HG03280 (cell line): ENCODE measurements around the gene UMOD.
"Not testable (repeated sequence)": the region's sequence is repeated elsewhere in the genome, so short reads cannot be mapped to it uniquely, and the experiment has no call there.

Experiments used
- ATAC-seq: cut with Tn5 transposase; IDR thresholded peaks from one replicate; pipeline ENCODE4 v1.9.1; 2021; ENCODE audit warnings: mild to moderate bottlenecking, moderate library complexity; ENCODE audit not compliant: unreplicated experiment

The UMOD gene

GRCh38 chr16:20322696-20323095, 29.8 kb downstream of the UMOD start:
- no peak for ATAC-seq

DNA sequence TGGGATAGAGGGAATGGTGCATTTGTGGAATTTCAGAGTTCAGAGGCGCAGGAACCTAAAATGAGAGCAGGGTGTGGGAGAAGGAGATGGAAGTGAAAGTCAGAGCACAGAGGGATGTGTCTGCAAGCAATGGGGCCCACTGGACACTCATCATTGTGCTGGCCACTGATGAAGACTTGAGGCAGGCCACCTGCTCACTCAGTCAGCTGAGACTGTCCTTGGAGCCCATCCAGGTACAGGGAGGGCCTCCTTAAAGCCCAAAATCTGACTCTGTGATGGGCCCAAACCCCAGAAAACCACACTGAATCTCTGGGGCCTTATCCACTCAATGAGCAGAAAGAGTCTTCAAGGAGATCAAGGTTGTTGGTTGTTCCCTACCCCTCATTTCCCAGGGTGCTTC, 30.8 kb downstream of the UMOD start:
- ATAC-seq: no peak

DNA sequence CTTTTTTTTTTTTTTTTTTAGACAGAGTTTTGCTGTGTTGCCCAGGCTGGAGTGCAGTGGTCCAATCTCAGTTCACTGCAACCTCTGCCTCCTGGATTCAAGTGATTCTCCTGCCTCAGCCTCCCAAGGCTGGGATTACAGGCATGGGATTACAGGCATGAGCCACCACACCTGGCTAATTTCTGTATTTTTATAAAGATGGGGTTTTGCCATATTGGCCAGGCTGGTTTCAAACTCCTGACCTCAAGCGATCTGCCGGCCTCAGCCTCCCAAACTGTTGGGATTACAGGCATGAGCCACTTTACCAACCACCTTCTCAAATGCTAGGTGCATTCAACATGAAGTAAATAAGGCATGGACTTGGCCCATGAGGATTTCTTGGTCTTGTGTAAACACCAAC, 31.5 kb downstream of the UMOD start:
- not testable (repeated sequence) for ATAC-seq

- no peak for ATAC-seq
These were observed 31.9 kb downstream of the UMOD start for GRCh38 chr16:20320592-20320991.

- ATAC-seq: no peak
These were observed 32.3 kb downstream of the UMOD start for GRCh38 chr16:20320178-20320577.

GRCh38 chr16:20319406-20319805, 33.1 kb downstream of the UMOD start:
- no peak for ATAC-seq

- ATAC-seq: no peak
These were observed 34.1 kb downstream of the UMOD start for GRCh38 chr16:20318437-20318836.

DNA sequence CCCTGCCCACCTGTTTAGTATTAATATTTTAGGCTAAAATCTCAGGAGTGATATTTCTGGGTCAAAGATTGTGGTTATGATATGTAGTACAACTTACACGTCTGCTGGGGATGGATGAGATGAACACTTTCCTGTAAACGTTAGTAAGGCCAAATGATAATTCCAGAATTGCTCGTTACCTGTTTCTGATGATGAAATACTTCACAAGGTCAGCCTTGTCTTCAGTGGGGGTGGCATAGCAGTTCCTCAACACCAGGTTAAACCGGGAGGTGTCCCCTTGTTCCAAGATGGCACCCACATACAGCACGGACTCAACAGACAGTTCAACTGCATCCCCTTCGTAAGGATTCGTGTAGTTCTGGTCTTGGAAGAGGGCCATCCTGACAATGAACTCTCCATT, 34.5 kb downstream of the UMOD start:
- no peak for ATAC-seq

DNA sequence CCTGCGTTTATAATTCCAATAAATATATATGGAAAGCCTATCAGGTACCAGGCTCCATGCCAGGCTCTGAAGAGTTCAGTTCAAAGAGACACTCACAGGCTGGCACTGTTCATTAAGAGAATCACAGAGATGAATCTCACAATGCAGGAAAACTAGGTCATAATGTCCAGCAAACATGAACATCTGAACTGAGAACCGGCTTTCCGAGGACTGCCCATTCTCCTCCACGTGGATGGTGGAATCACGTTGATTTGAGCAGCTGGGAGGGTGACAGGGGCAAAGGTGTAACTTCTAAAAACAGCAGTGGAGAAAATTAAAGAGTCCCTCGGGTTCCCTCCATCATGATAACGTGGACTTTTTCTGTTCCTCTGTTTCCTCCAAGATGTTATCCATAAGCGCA, 35.4 kb downstream of the UMOD start:
- no peak for ATAC-seq

DNA sequence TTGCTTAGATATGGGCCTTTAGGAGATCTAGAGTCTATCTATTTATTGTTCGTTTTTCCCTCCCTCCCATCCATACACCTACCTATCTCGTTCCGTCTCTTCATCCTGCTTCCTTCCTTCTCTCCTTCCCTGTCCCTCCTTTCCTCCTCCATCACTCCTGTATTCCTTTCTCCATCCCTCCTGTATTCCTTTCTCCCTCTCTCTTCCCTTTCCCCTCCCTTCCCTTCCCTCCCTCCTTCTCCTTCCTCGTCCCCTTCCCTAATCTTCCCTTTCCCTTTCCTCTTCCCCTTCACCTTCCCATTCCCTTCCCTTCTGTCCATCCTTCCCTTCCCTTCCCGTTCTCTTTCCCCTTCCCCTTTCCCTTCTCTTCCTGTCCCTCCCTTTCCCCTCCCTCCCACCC, 35.8 kb downstream of the UMOD start:
- no peak for ATAC-seq

- ATAC-seq: no peak
These were observed 36.8 kb downstream of the UMOD start for GRCh38 chr16:20315764-20316163.

GRCh38 chr16:20314575-20314974, 37.9 kb downstream of the UMOD start:
- ATAC-seq: no peak

- no peak for ATAC-seq
These were observed 38.8 kb downstream of the UMOD start for GRCh38 chr16:20313741-20314140.

GRCh38 chr16:20312536-20313095, 39.9 kb downstream of the UMOD start:
- ATAC-seq: not testable (repeated sequence)

DNA sequence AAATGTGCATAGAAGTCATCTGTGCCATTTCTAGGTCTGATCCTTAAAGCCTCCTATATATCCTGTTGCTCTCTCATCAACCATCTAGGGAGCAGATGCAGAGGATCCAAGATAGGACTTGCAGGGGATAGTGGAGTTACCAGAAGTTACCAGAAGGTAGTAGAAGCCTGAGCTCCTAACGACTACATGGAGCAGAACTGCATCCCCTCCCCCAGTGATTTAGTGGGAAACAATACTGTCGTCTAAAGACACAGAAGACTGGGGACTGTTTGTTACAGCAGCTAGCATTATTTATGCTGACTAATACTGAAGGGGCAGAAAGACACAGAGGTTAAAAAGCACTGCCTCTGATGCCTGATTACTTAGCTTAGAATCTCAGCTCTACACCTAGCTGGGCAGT, 41.0 kb downstream of the UMOD start:
- ATAC-seq: no peak

DNA sequence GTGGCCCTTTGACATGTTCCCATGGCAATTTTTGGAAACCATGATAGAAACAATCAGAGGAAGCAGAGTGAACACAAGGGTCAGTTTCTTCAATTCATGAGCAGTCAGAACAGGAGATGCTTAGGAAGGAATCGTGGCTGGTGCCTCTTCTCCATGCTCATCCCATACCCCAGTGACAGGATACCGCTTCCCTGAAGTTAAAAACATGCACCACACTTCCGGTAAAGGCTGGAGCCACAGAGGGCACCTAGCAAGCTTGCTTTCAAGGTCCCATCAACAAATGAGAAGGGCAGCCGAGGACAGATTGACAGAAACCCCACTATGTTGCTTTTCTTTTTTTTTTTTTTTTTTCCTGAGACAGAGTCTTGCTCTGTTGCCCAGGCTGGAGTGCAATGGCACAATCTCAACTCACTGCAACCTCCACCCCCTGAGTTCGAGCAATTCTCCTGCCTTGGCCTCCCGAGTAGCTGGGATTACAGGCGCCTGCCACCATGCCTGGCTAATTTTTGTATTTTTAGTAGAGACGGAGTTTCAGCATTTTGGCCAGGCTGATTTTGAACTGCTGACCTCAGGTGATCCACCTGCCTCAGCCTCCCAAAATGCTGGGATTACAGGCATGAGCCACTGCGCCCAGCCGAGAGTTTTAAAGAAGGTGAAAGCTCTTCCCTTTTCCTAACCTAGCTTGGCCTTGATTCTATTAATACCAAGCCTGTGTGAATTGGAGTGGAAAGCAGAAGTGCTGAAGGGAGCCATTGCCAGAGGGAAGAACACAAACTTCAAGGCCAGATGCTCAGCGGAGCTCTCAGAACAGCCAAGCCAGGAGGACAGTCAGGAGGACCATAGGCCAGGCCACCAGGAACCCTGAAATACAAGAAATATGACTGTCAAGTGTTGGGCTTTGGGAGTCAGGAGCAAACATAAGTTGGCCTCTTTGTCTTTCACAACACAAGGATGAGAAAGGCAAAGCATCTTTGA, 41.8 kb downstream of the UMOD start:
- ATAC-seq: no peak

DNA sequence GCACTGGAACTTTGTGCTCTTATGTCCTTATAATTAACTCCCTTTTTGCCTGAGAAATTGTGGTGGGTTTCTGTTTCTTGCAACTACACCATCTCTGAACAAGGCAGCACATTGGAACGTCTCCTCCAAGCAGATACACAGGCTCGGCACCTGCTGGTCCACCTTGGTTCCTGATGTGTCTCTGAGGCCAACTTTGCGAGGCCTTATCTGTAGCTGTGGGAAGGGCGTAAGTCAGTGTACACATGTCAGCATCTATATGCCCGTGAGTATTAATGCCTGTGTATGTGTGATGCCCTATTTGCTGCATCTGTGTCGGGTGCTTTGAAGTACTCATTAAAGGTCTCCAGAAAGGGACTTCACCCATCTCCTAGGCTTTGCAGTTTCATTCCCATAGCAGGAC, 42.7 kb downstream of the UMOD start:
- no peak for ATAC-seq

- ATAC-seq: no peak
These were observed 43.5 kb downstream of the UMOD start for GRCh38 chr16:20308801-20309590.

DNA sequence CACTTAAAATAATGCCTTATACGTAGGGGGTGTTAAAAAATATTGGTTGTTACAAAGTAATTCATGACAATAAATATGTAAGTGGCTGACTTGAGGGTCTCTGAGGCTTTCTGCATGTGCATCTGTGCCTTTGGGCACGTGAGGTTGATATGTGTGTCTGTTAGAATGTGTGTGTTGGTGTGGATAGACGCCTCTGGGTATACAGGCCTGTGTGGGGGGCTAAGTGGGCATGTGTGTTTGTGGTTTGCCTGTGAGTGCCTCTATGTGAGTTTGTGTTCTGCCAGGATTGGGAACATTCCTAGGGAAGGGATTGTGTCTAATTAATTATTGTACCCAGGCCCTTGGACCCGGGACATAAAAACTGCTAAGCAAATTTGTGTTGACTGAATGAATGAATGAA, 44.2 kb downstream of the UMOD start:
- ATAC-seq: no peak

GRCh38 chr16:20307791-20308190, 44.7 kb downstream of the UMOD start:
- no peak for ATAC-seq

- no peak for ATAC-seq
These were observed 45.3 kb downstream of the UMOD start for GRCh38 chr16:20307240-20307671.

- ATAC-seq: no peak
These were observed 46.1 kb downstream of the UMOD start for GRCh38 chr16:20306401-20306800.
